Measurements from ENCODE around the gene IFI44.

IFI44 gene

GRCh38 chr1:78688697-78689096, 39.1 kb downstream of the IFI44 start:
- DNase-seq (ENCODE audit: low read depth): no peak
- H3K4me3 ChIP-seq (ENCODE audit: low read depth, low read length): no peak overlapping the region
- TF ChIP-seq, protein P1, sequence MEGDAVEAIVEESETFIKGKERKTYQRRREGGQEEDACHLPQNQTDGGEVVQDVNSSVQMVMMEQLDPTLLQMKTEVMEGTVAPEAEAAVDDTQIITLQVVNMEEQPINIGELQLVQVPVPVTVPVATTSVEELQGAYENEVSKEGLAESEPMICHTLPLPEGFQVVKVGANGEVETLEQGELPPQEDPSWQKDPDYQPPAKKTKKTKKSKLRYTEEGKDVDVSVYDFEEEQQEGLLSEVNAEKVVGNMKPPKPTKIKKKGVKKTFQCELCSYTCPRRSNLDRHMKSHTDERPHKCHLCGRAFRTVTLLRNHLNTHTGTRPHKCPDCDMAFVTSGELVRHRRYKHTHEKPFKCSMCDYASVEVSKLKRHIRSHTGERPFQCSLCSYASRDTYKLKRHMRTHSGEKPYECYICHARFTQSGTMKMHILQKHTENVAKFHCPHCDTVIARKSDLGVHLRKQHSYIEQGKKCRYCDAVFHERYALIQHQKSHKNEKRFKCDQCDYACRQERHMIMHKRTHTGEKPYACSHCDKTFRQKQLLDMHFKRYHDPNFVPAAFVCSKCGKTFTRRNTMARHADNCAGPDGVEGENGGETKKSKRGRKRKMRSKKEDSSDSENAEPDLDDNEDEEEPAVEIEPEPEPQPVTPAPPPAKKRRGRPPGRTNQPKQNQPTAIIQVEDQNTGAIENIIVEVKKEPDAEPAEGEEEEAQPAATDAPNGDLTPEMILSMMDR (IDR thresholded peaks at IDR 0.05; ENCODE audit: insufficient read depth, low read depth, low read length, missing control alignments): no peak

DNA sequence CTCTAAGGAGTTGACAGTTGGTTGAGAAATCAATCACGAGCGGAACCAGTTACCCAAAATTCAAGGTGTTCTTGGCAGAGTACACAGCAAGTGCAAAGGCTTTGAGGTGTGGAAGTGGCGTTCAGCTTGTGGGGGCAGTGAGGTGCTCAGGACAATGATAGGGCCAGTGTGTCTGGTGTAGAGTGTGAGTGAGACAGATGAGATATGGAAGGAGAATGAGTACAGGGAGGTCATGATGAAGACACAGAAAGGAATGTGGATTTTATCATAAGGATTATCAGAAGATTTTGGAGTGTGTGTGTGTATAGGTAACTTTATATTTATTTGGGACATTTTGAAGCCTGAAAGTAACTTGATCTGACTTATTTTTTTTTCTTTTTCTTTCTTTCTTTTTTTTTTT, 40.9 kb downstream of the IFI44 start:
- no peak for DNase-seq (ENCODE audit: low read depth)
- TF ChIP-seq, protein P1 (IDR thresholded peaks at IDR 0.05; ENCODE audit: insufficient read depth, low read depth, low read length, missing control alignments): no peak
- H3K4me3 ChIP-seq (ENCODE audit: low read depth, low read length): no peak overlapping the region

DNA sequence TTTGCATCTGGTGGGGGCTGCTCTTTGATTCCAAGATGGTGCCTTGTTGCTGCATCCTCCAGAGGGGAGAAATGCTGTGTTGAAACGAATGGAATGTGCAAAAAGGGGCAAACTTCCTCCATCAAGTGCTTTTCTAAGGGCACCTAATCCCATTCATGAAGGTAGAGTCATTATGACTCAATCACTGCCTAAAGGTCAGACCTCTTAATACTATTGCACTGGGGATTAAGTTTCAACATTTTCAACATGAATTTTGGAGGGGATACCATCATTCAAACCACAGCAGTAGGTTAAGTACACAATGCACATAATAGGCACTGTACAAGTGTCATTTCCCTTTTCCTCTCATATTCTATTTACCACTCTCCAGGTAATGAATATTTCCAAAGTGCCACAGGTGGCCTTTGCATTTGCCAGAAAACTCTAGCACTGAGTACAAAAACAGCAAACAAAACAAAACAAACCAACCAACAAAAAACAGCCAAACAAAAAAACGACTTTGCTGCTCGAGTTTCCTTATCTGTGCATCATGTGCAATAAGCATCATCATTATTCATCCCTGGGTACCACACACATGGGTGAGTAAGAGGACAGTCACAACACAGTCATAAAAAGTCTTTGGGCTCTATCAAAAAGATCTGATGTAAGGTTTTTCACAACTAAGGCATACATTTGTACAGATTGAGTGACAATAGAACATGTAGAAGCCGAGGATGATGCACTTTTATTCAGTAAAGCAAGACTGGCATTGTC, 42.5 kb downstream of the IFI44 start:
- TF ChIP-seq, protein P1 (IDR thresholded peaks at IDR 0.05; ENCODE audit: insufficient read depth, low read depth, low read length, missing control alignments): no peak
- DNase-seq (ENCODE audit: low read depth): no peak
- no peak overlapping the region for H3K4me3 ChIP-seq (ENCODE audit: low read depth, low read length)

- TF ChIP-seq, protein P1 (IDR thresholded peaks at IDR 0.05; ENCODE audit: insufficient read depth, low read depth, low read length, missing control alignments): no peak
- DNase-seq (ENCODE audit: low read depth): no peak
- H3K4me3 ChIP-seq (ENCODE audit: low read depth, low read length): no peak overlapping the region
Measured at GRCh38 chr1:78699813-78700212, 50.2 kb downstream of the IFI44 start.

DNA sequence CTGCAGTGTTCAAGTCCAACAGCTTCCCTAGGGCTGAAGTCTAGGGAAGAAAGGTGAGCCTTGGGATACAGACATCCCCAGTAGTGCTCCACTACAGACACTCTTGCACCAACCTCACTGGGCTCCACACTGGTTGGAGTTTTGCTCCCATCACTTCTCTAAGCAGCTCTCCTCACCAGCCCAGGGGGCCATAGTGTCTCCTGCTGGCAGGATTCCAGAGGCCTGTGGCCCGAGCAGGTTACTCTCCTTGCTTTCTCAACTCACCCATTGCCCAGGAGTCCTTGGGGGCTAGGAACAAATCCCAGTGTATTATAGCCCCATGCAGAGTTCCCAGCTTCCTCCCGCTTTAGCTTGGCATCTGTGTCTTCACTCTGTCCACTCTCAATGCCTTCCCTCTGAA, 52.8 kb downstream of the IFI44 start:
- H3K4me3 ChIP-seq (ENCODE audit: low read depth, low read length): no peak overlapping the region
- TF ChIP-seq, protein P1 (IDR thresholded peaks at IDR 0.05; ENCODE audit: insufficient read depth, low read depth, low read length, missing control alignments): no peak
- DNase-seq (ENCODE audit: low read depth): no peak

GRCh38 chr1:78703806-78704205, 54.2 kb downstream of the IFI44 start:
- TF ChIP-seq, protein P1 (IDR thresholded peaks at IDR 0.05; ENCODE audit: insufficient read depth, low read depth, low read length, missing control alignments): no peak
- no peak overlapping the region for H3K4me3 ChIP-seq (ENCODE audit: low read depth, low read length)
- DNase-seq (ENCODE audit: low read depth): no peak

All from GM12865 (cell line).